GM18507 (cell line): ENCODE data around the gene RIMKLB.

Experiments
- DNase-seq: peaks from one replicate; pipeline ENCODE4 v3.0.0; 2011; ENCODE audit warnings: low read depth; ENCODE audit not compliant: insufficient read length; ENCODE audit errors: extremely low spot score
- FAIRE-seq: peaks from 2 replicates; lab custom pipeline; 2011; peaks lifted over from hg19 to GRCh38; lab: Jason Lieb, UNC

Gene RIMKLB

GRCh38 chr12:8832500-8832899, 134.7 kb downstream of the RIMKLB start:
- DNase-seq (no peak), FAIRE-seq (no peak)
